HepG2 (cell line): ENCODE data around the gene BTBD7. TPM values are rescaled to one million over a fixed set of nuclear protein-coding genes. Genes with fewer than 3 reads are reported as not detected.
A peak's percentile ranks its signal among the peaks of the same experiment; 100 is the strongest.

Source experiments
- ATAC-seq: fragments of 200-7000 bp; cut with Tn5 transposase; 3 replicates; pipeline ENCODE4 v1.9.1; 2020; ENCODE audit warnings: mild to moderate bottlenecking, moderate library complexity
- BruUV-seq: library from RNA; stranded (reverse); fragments of 400-500 nt; replicated peaks from 2 replicates; lab custom pipeline; 2021; lab: Mats Ljungman, UMichigan
- CTCF ChIA-PET: fragments of 300-600 bp; formaldehyde crosslinking; extraction: SDS; loops from one replicate; lab custom pipeline; 2021; ENCODE audit warnings: low total read pairs, inconsistent platforms, low intra/inter-chr PET ratio; lab: Yijun Ruan, JAX
- POLR2A ChIA-PET: fragments of 350-600 bp; sonication (Branson Sonifier 250); formaldehyde crosslinking; loops from one replicate; lab custom pipeline; 2020; ENCODE audit warnings: antibody characterized with exemption, inconsistent platforms; lab: Yijun Ruan, JAX
- DNase-seq: peaks from one replicate; pipeline ENCODE4 v3.0.0-alpha.2; 2015; ENCODE audit warnings: low spot score
- FAIRE-seq: peaks from 3 replicates; lab custom pipeline; 2011; peaks lifted over from hg19 to GRCh38; lab: Jason Lieb, UNC
- H2AFZ ChIP-seq: one replicate; pipeline ENCODE4 v1.6.1; 2011; ENCODE audit warnings: low read length, inconsistent platforms
- H3K27ac ChIP-seq: fragments of 300-600 bp; 3 replicates; pipeline ENCODE4 v1.8.0; 2011; ENCODE audit warnings: mixed run types, mild to moderate bottlenecking, mixed read lengths, low read length, inconsistent platforms; ENCODE audit not compliant: insufficient read depth; ENCODE audit errors: extremely low read length
- H3K27me3 ChIP-seq, 2 experiments: fragments of 200-600 bp in 1 of 2; 2 replicates in 1 of 2; 3 replicates in 1 of 2; pipeline versions ENCODE4 v1.6.0 to v1.8.0; 2011; ENCODE audit warnings: low read length in 2 of 2, mild to moderate bottlenecking in 2 of 2, moderate library complexity in 2 of 2, inconsistent platforms in 1 of 2; ENCODE audit not compliant: insufficient read depth in 2 of 2, control insufficient read depth in 1 of 2
- H3K36me3 ChIP-seq, 2 experiments: fragments of 200-600 bp in 1 of 2; replicated peaks in 1 of 2; 2 replicates in 1 of 2; 3 replicates in 1 of 2; pipeline versions ENCODE4 v1.5.1 to v1.8.0; 2011; ENCODE audit warnings: low read length in 2 of 2, inconsistent platforms in 1 of 2; ENCODE audit not compliant: insufficient read depth in 2 of 2, control insufficient read depth in 1 of 2
- H3K4me1 ChIP-seq: 2 replicates; pipeline ENCODE4 v1.5.1; 2012; ENCODE audit warnings: low read length, inconsistent platforms; ENCODE audit not compliant: insufficient read depth
- H3K4me2 ChIP-seq: 2 replicates; pipeline ENCODE4 v1.6.0; 2011; ENCODE audit warnings: low read depth, low read length, inconsistent platforms
- H3K4me3 ChIP-seq, 3 experiments: fragments of 200-600 bp in 1 of 3; sonication (generic), shearing (Covaris generic) in 1 of 3; replicated peaks in 1 of 3; 2 replicates each; pipeline ENCODE4 v1.5.1; 2011 to 2016; ENCODE audit warnings: low read length in 3 of 3, inconsistent platforms in 2 of 3, low read depth in 2 of 3, mild to moderate bottlenecking in 2 of 3, control low read depth in 1 of 3, mixed read lengths in 1 of 3; ENCODE audit not compliant: insufficient read depth in 1 of 3
- H3K79me2 ChIP-seq: one replicate; pipeline ENCODE4 v1.6.1; 2011; ENCODE audit warnings: low read length, inconsistent platforms; ENCODE audit not compliant: insufficient read depth
- H3K9ac ChIP-seq: 2 replicates; pipeline ENCODE4 v1.6.0; 2011; ENCODE audit warnings: mild to moderate bottlenecking, low read depth, low read length, inconsistent platforms; ENCODE audit not compliant: insufficient read depth
- H3K9me3 ChIP-seq: 2 replicates; pipeline ENCODE4 v1.5.1; 2012; ENCODE audit warnings: mild to moderate bottlenecking, low read length
- H4K20me1 ChIP-seq: 2 replicates; pipeline ENCODE4 v1.6.0; 2011; ENCODE audit warnings: inconsistent platforms, mild to moderate bottlenecking, low read length, moderate library complexity; ENCODE audit not compliant: insufficient read depth
- CHD2 ChIP-seq: IDR thresholded peaks from 2 replicates; pipeline ENCODE4 v1.6.1; 2011; ENCODE audit warnings: low read depth, low read length, improper control_type of control experiment
- FOSL2 ChIP-seq: sonication (generic); formaldehyde crosslinking; IDR thresholded peaks from 2 replicates; pipeline ENCODE4 v1.4.0; 2020; ENCODE audit warnings: missing genetic modification reagents
- GABPA ChIP-seq, 2 experiments: IDR thresholded peaks; 2 replicates each; pipeline ENCODE4 v1.6.1; 2011 to 2016; ENCODE audit warnings: low read depth in 2 of 2, low read length in 1 of 2, missing biosample characterization in 1 of 2, missing genetic modification characterization in 1 of 2
- HMGXB3 ChIP-seq: sonication (generic); formaldehyde crosslinking; IDR thresholded peaks from 2 replicates; pipeline ENCODE4 v1.4.0; 2020; ENCODE audit warnings: missing genetic modification reagents, borderline replicate concordance
- ZBTB33 ChIP-seq: sonication (generic); formaldehyde crosslinking; IDR thresholded peaks from 2 replicates; pipeline ENCODE4 v1.4.0; 2020; ENCODE audit warnings: missing genetic modification reagents
- ZNF317 ChIP-seq: sonication (generic); formaldehyde crosslinking; IDR thresholded peaks from 2 replicates; pipeline ENCODE4 v1.5.0; 2020; ENCODE audit warnings: mild to moderate bottlenecking, missing genetic modification reagents
- ZNF510 ChIP-seq: sonication (generic); formaldehyde crosslinking; IDR thresholded peaks from 2 replicates; pipeline ENCODE4 v1.4.0; 2020; ENCODE audit warnings: low read depth, mild to moderate bottlenecking, missing genetic modification reagents
- WGBS: methylation state at CpG from one replicate; pipeline ENCODE4 v1.1.6; 2017; ENCODE audit warnings: low lambda C conversion rate; 5-methylcytosine and 5-hydroxymethylcytosine counted together
- in situ Hi-C: cut with HindIII; loops from 2 replicates; pipeline ENCODE4 v1.10.0; 2017; ENCODE audit warnings: low pct_unique_long_range_greater_than_20kb; ENCODE audit not compliant: extremely low pct_ligation_motif_present
- intact Hi-C: fragments of 100-400 bp; cut with micrococcal nuclease; formaldehyde crosslinking; loops from one replicate; pipeline ENCODE4 v1.10.0; 2022; ENCODE audit not compliant: unreplicated experiment
- polyA plus RNA-seq, 8 experiments: library from polyadenylated mRNA; depleted of rRNA in 3 of 8; stranded (reverse) in 7 of 8; unstranded in 1 of 8; fragments of >200 nt; fragmentation: Illumina TruSeq in 4 of 8; extraction: Trizol in 4 of 8; gene quantifications; 2 replicates each; pipeline versions ENCODE4 v1.2.1 to v1.2.3, GENCODE V29; 2011 to 2016; ENCODE audit warnings: low read depth in 4 of 8, missing spikeins in 1 of 8, mixed read lengths in 1 of 8; ENCODE audit not compliant: insufficient read depth in 1 of 8
- total RNA-seq, 5 experiments: library from RNA; depleted of rRNA; stranded (reverse); fragments of >200 nt; fragmentation: Illumina TruSeq; extraction: Trizol; gene quantifications; 2 replicates each; pipeline ENCODE4 v1.2.3, GENCODE V29; 2016; ENCODE audit warnings: low read depth in 1 of 5

The BTBD7 gene
- total and polyA plus RNA-seq, 2 of the 13 experiments (the other 11 are each of a cell fraction or from before 2014, with no cell fraction given) = 11.6 to 15.2 TPM

GRCh38 chr14:93269341-93270068 lies 63.3 kb downstream of the BTBD7 start:
- no peak overlapping the region for H2AFZ ChIP-seq
- peak; percentile 24 for DNase-seq
- CTCF ChIA-PET = no interaction called here
- H3K4me2 ChIP-seq = no peak overlapping the region
- TF ChIP-seq CHD2 = no peak
- 0 out of 2 replicates have a peak, but pooled peaks have one; percentile 15 for TF ChIP-seq FOSL2 (CRISPR knock-in tag)
- no peak for TF ChIP-seq ZNF510
- no peak for TF ChIP-seq GABPA (IDR thresholded peaks at IDR 0.05; ENCODE audit: low read depth, low read length)
- no peak for TF ChIP-seq GABPA (CRISPR knock-in tag; IDR thresholded peaks at IDR 0.05; ENCODE audit: low read depth)
- TF ChIP-seq ZNF317 (CRISPR knock-in tag) = no peak
- no peak for TF ChIP-seq HMGXB3
- TF ChIP-seq ZBTB33 = peak; percentile 61; the same call in 1 of the 2 replicates
- TF ChIP-seq, all 625 proteins: peak for 2
- 91% methylated on average over 10 of the region's 10 CpGs for WGBS
- peaks cover 23% of the 10 kb centered on the region for H3K4me1 ChIP-seq
- intact Hi-C loops = no loop called here
- no peak overlapping the region for H3K4me3 ChIP-seq
- H4K20me1 ChIP-seq = no peaks in the 10 kb centered on the region
- BruUV-seq = no TSS peak
- FAIRE-seq = no peak
- H3K36me3 ChIP-seq = peaks cover 0 to 11% of the 10 kb centered on the region in 2 experiments; a peak in 1 of 5 replicates
- no peaks in the 10 kb centered on the region for H3K9me3 ChIP-seq
- POLR2A ChIA-PET = no interaction called here
- H3K79me2 ChIP-seq = no peaks in the 10 kb centered on the region
- in situ Hi-C loops = no loop called here
- H3K27me3 ChIP-seq = no peaks in the 10 kb centered on the region
- peak overlapping the region; percentile 19 for H3K27ac ChIP-seq
- peak; percentile 46 for ATAC-seq
- no peak overlapping the region for H3K9ac ChIP-seq
